Heart right ventricle (tissue), 16 donors: ENCODE results near the gene HS1BP3. TPM values are rescaled to one million over a fixed set of nuclear protein-coding genes. Genes with fewer than 3 reads are reported as not detected.
A peak's percentile ranks its signal among the peaks of the same experiment; 100 is the strongest.

Experiments used
- ATAC-seq, 8 donors: fragments of 200-7000 bp; cut with Tn5 transposase; one replicate each; pipeline ENCODE4 v1.9.1; 2020; ENCODE audit warnings: mild to moderate bottlenecking in 8 of 8, moderate library complexity in 8 of 8, moderate number of reproducible peaks in 1 of 8
- DNase-seq, 2 donors: peaks; one replicate each; pipeline ENCODE4 v3.0.0-alpha.2; 2020
- H3K27ac ChIP-seq, 10 donors: fragments of 200-600 bp; sonication (generic) in 2 of 10; one replicate each; pipeline versions ENCODE4 v1.5.0 to v1.8.0; 2020 to 2022; ENCODE audit warnings: mild to moderate bottlenecking in 3 of 10
- H3K27me3 ChIP-seq, 7 donors: fragments of 200-600 bp; one replicate each; pipeline ENCODE4 v1.8.0; 2021 to 2022; ENCODE audit warnings: mild to moderate bottlenecking in 2 of 7
- H3K36me3 ChIP-seq, 9 donors: fragments of 200-600 bp; sonication (generic) in 1 of 9; one replicate each; pipeline versions ENCODE4 v1.5.0 to v1.8.0; 2020 to 2022; ENCODE audit warnings: mild to moderate bottlenecking in 2 of 9
- H3K4me1 ChIP-seq, 9 donors: fragments of 200-600 bp; sonication (generic) in 1 of 9; one replicate each; pipeline versions ENCODE4 v1.5.0 to v1.8.0; 2020 to 2022; ENCODE audit warnings: mild to moderate bottlenecking in 4 of 9
- H3K4me3 ChIP-seq, 10 donors: fragments of 200-600 bp; sonication (generic) in 2 of 10; one replicate each; pipeline versions ENCODE4 v1.5.0 to v1.8.0; 2020 to 2022; ENCODE audit warnings: mild to moderate bottlenecking in 7 of 10, moderate library complexity in 2 of 10
- H3K9me3 ChIP-seq, 11 donors: fragments of 200-600 bp in 10 of 11; sonication (generic) in 2 of 11; one replicate each; pipeline versions ENCODE4 v1.5.0 to v1.8.0; 2013 to 2022; ENCODE audit warnings: mild to moderate bottlenecking in 2 of 11, control low read depth in 1 of 11, moderate library complexity in 1 of 11
- CTCF ChIP-seq, 9 donors: fragments of 200-600 bp; sonication (generic) in 2 of 9; IDR thresholded peaks; one replicate each; pipeline versions ENCODE4 v1.5.0 to v1.8.0; 2021 to 2022; ENCODE audit warnings: antibody characterized with exemption in 9 of 9, mild to moderate bottlenecking in 5 of 9, moderate library complexity in 1 of 9
- WGBS, 2 donors: extraction: QIAGEN DNeasy Blood & Tissue Kit; methylation state at CpG; one replicate each; pipeline ENCODE4 v1.1.7; 2013; ENCODE audit warnings: inconsistent platforms in 1 of 2; 5-methylcytosine and 5-hydroxymethylcytosine counted together
- intact Hi-C, 10 donors: fragments of 100-400 bp; cut with DNase I; formaldehyde crosslinking; loops; one replicate each; pipeline versions ENCODE4 v1.11.1 to v1.14.2; 2022
- polyA plus RNA-seq, 2 donors: library from polyadenylated mRNA; stranded (reverse); fragments of 200-250 nt; gene quantifications; one replicate each; pipeline ENCODE4 v1.2.3, GENCODE V29; 2013
- total RNA-seq, 10 donors: library from RNA; stranded (reverse); fragmentation: NEBNext Ultra II Directional in 3 of 10; extraction: Animal tissue kit (Norgen Biotek cat#: 25700) in 3 of 10; gene quantifications; one replicate each; pipeline versions ENCODE4 v1.2.1 to v1.2.4, GENCODE V29; 2021 to 2023
- donor health status: Arrhythmogenic right ventricular cardiomyopathy.
- donor health status: ischemic (EF 13 %, LVEDD 7.1; RV severe dilation, severe dysfunction).
- donor health status: healthy with polysubstance abuse.
- donor health status: DM: no; HTN: yes; CAD: no.
- donor health status: DM: no; HTN: no; CAD: no.
- donor health status: ischemic (EF 25% LVEDD 6.9; RV normal size, moderate dysfunction).
- donor health status: ischemic (EF 25% LVEDD 5.7; RV mildly dilated, moderate dysfunction).
- donor health status: healthy.
- donor health status: DM: yes; HTN: yes; CAD: no.
- donor health status: Ischemic cardiomyopathy.
- donor health status: ischemic (EF 35%, LVEDD 5.7; RV mildly dilated, moderate dysfunction).
- donor health status: nonischemic (EF 11% LVEDD 7.7; RV severe dilation, severe dysfunction).
- donor health status: DM: yes; HTN: yes; CAD: no.
- donor health status: PGD.
- donor health status: ischemic (EF 29% LVEDD 5.4; RV normal size, mild dysfunction).
- donor health status: nonischemic (EF 23%, LVEDD 6.1; RV moderate dilation, normal function).

HS1BP3 gene
- total and polyA plus RNA-seq, 12 donors = 11.3 to 26.3 (median 16.5) TPM

GRCh38 chr2:20625491-20626391 lies 25.2 kb downstream of the HS1BP3 start:
- TF ChIP-seq CTCF (IDR thresholded peaks at IDR 0.05) = peak in 7 of 9 donors; percentile 28 to 48 (median 37)
- intact Hi-C loops = no loop called here
- Histone ChIP-seq H3K36me3 (peaks cover 0 to 61% (median 0%) of the 10 kb centered on the region in 9 donors), H3K4me3 (peak overlapping the region in 1 of 10 donors; percentile 1), H3K27me3 (no peaks in the 10 kb centered on the region), H3K9me3 (no peaks in the 10 kb centered on the region), H3K27ac (peak overlapping the region; percentile 54 to 98 (median 86)), H3K4me1 (peaks cover 17 to 72% (median 60%) of the 10 kb centered on the region in 9 donors)
- peak in 7 of 8 donors; percentile 30 to 76 (median 63) for ATAC-seq
- 52 to 60% methylated on average over 19 of the region's 19 CpGs for WGBS, 2 donors
- DNase-seq = peak; percentile 52 to 74

- ATAC-seq (no peak), DNase-seq (no peak)
- peak overlapping the region; percentile 54 to 98 (median 86) for H3K27ac ChIP-seq
- no peak overlapping the region for H3K4me3 ChIP-seq
- 81% methylated on average over 11 of the region's 11 CpGs for WGBS, 2 donors
- intact Hi-C loops = no loop called here
- H3K4me1 ChIP-seq = peaks cover 17 to 79% (median 68%) of the 10 kb centered on the region in 9 donors
- no peaks in the 10 kb centered on the region for H3K9me3 ChIP-seq
- H3K36me3 ChIP-seq = peaks cover 0 to 63% (median 0%) of the 10 kb centered on the region in 9 donors
- TF ChIP-seq CTCF (IDR thresholded peaks at IDR 0.05) = no peak
- no peaks in the 10 kb centered on the region for H3K27me3 ChIP-seq
Measured at GRCh38 chr2:20624884-20625485, 25.9 kb downstream of the HS1BP3 start.

- Histone ChIP-seq H3K9me3 (no peaks in the 10 kb centered on the region), H3K4me1 (peaks cover 22 to 86% (median 74%) of the 10 kb centered on the region in 9 donors), H3K27ac (peak overlapping the region; percentile 54 to 98 (median 86)), H3K4me3 (no peak overlapping the region), H3K36me3 (peaks cover 0 to 61% (median 0%) of the 10 kb centered on the region in 9 donors), H3K27me3 (no peaks in the 10 kb centered on the region)
- 88 to 90% methylated on average over 20 of the region's 20 CpGs for WGBS, 2 donors
- ATAC-seq (no peak), DNase-seq (no peak)
- intact Hi-C loops = no loop called here
- TF ChIP-seq CTCF (IDR thresholded peaks at IDR 0.05) = no peak
Measured at GRCh38 chr2:20624156-20624883, 26.6 kb downstream of the HS1BP3 start.

- H3K4me3 ChIP-seq = no peak overlapping the region
- no peak for TF ChIP-seq CTCF (IDR thresholded peaks at IDR 0.05)
- DNase-seq (no peak), ATAC-seq (no peak)
- H3K4me1 ChIP-seq = peaks cover 27 to 92% (median 80%) of the 10 kb centered on the region in 9 donors
- intact Hi-C loops = no loop called here
- H3K36me3 ChIP-seq = peaks cover 0 to 55% (median 0%) of the 10 kb centered on the region in 9 donors
- H3K27ac ChIP-seq = peak overlapping the region in 9 of 10 donors; percentile 5 to 98 (median 87)
- H3K9me3 ChIP-seq = no peaks in the 10 kb centered on the region
- H3K27me3 ChIP-seq = no peaks in the 10 kb centered on the region
- 65 to 73% methylated on average over 7 of the region's 7 CpGs for WGBS, 2 donors
Measured at GRCh38 chr2:20623741-20624155, 27.1 kb downstream of the HS1BP3 start.
